ENCODE data around the gene S100A14. TPM values are rescaled to one million over a fixed set of nuclear protein-coding genes. Genes with fewer than 3 reads are reported as not detected.

The S100A14 gene
- total RNA-seq (2021; fragmentation: NEBNext Ultra II Directional; extraction: Animal tissue kit (Norgen Biotek cat#: 25700)) = under 1 TPM in 1 of 6 experiments, not detected in 5; 0.54 TPM
- long read RNA-seq = 0 reads

DNA sequence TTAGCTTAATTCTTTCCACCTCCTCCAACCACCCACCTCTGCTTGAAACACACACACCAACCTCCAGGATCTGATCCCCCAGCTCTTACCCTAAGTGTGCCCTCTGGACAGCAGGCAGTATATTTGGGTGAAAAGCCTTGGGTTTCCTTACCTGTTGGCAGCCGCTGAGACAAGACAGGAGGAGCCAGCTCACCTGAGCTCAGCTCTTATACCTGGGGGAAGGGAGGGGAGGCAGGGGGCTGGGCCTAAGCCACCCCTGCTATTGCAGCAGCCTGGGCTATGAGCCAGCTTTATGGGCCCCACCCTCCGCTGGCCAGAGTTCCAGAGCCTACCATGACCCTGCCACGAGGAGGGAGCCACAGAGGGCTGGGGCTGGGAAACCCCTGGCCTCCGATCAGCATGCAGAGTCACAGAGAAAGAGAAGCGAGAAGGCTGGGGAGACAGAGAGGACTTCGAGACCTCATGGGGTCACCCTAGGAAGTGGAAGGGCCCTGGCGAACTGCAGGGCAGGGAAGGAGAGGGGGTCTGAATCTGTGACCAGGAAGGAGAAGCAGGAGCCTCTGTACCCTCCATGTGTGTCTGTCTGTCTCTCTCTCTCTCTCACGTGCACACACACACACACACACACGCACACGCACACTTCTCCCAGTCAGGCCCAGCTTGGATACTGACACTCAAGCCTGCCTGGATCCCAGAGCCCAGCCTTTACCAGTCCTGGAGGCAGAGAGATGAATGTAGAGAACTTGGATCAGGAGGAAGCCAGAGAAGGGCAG, at the start of gene S100A14:
Gene S100A14, minus strand, starts transcription at position 182 of the 773 bp plus-strand sequence. CDS start 467 bp downstream, outside the sequence.
- Mint-ChIP-seq H3K4me3 (peak within 1 kb of the TSS; percentile 16; the same call in 1 of the 2 replicates), H3K9me3 (no peaks in the 10 kb centered on the region), H3K27me3 (ENCODE audit: insufficient read depth) (peaks cover 3% of the 10 kb centered on the region; the same call in 1 of the 2 replicates), H3K27ac (peak within 1 kb of the TSS; percentile 73), H3K36me3 (ENCODE audit: low read depth) (peaks cover 17% of the 10 kb centered on the region), H3K4me1 (ENCODE audit: low read depth) (peaks cover 49% of the 10 kb centered on the region)
- TF ChIP-seq CTCF (IDR thresholded peaks at IDR 0.05) = no peak
- DNase-seq = no peak

DNA sequence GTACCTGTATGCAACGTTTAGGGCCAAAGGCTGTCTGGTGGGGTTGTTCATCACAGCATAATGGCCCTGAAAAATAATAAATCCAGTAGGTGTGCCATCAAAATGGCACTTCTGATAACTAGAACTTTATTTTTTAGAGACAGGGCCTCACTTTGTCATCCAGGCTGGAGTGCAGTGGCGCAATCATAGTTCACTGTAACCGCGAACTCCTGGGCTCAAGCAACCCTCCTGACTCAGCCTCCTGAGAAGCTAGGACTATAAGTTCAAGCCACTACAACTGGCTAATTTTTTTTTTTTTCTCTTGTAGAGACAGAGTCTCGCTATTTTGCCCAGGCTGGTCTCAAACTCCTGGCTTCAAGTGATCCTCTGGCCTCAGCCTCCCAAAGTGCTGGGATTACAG, 47.1 kb upstream of the S100A14 start:
- Mint-ChIP-seq H3K4me3 (no peak overlapping the region), H3K9me3 (no peaks in the 10 kb centered on the region), H3K4me1 (ENCODE audit: low read depth) (peaks cover 32% of the 10 kb centered on the region), H3K27me3 (ENCODE audit: insufficient read depth) (no peaks in the 10 kb centered on the region; the same call in 1 of the 2 replicates), H3K27ac (peak overlapping the region; percentile 75), H3K36me3 (ENCODE audit: low read depth) (peaks cover 58% of the 10 kb centered on the region)
- no peak for TF ChIP-seq CTCF (IDR thresholded peaks at IDR 0.05)
- peak; percentile 36 for DNase-seq

DNA sequence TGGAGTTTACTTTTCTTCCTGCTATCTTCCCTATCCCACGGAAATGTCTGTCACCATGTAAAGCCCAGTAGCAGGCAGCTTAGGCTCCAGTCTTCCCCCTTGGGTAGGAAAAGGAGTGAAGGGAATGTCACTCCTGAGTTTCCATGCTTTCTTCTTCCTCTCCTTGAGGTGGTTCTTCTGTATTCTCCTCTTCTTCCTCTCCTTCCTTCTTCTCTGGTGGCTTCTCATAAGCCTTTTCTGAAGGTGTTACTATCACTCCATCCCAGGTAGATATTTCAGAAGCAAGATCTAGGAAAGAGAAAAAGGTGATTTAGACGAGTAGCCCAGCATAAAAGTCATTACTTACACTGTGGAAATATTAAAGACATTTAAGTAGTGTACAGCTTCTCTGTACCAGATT, 46.1 kb upstream of the S100A14 start:
- Mint-ChIP-seq H3K4me3 (no peak overlapping the region), H3K27ac (peak overlapping the region; percentile 32), H3K36me3 (ENCODE audit: low read depth) (peaks cover 49% of the 10 kb centered on the region), H3K27me3 (ENCODE audit: insufficient read depth) (no peaks in the 10 kb centered on the region; the same call in 1 of the 2 replicates), H3K4me1 (ENCODE audit: low read depth) (peaks cover 27% of the 10 kb centered on the region), H3K9me3 (no peaks in the 10 kb centered on the region)
- no peak for TF ChIP-seq CTCF (IDR thresholded peaks at IDR 0.05)
- no peak for DNase-seq

DNA sequence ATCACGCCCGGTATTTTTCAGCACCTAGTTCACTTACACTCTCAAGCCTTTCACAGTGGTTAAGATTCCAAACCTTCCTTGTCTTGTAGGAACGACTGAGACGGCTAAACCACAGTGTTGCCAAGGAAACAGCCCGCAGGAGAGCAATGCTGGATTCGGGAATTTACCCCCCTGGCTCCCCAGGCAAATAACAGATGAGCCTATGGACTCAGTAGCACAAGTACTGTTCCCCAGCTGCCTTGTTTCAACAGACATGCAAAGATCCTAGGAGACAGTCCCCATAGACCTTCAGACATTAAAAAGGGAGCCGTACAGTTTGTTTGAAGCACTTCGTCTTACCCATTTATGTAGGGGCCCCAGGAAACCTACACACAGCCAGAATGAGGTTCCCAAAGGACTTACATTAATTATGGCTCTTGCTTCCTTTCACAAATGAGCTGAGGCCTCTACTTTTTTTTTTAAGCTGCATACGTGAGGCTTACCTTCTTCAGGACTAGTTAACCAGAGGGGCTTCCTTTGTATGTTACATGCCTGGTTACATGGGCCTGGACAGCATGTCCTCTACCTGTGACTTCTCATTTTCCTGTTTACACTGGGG, 45.1 kb upstream of the S100A14 start:
- no peak for DNase-seq

GRCh38 chr1:153659656-153660055, 43.5 kb upstream of the S100A14 start:
- peak overlapping the region; percentile 95 for H3K4me3 Mint-ChIP-seq
- peaks cover 21% of the 10 kb centered on the region for H3K4me1 Mint-ChIP-seq (ENCODE audit: low read depth)
- peaks cover 39% of the 10 kb centered on the region for H3K36me3 Mint-ChIP-seq (ENCODE audit: low read depth)
- H3K27ac Mint-ChIP-seq = peak overlapping the region; percentile 82; the same call in 1 of the 2 replicates
- H3K9me3 Mint-ChIP-seq = no peaks in the 10 kb centered on the region
- H3K27me3 Mint-ChIP-seq (ENCODE audit: insufficient read depth) = no peaks in the 10 kb centered on the region; the same call in 1 of the 2 replicates
- no peak for DNase-seq
- no peak for TF ChIP-seq CTCF (IDR thresholded peaks at IDR 0.05)

More for the DNA sequence above, 45.1 kb upstream of the S100A14 start:
- peak overlapping the region; percentile 36; the same call in 1 of the 2 replicates for H3K27ac Mint-ChIP-seq
- H3K4me1 Mint-ChIP-seq (ENCODE audit: low read depth) = peaks cover 27% of the 10 kb centered on the region
- peaks cover 49% of the 10 kb centered on the region for H3K36me3 Mint-ChIP-seq (ENCODE audit: low read depth)
- no peak overlapping the region for H3K4me3 Mint-ChIP-seq
- no peak for TF ChIP-seq CTCF (IDR thresholded peaks at IDR 0.05)
- no peaks in the 10 kb centered on the region for H3K9me3 Mint-ChIP-seq
- H3K27me3 Mint-ChIP-seq (ENCODE audit: insufficient read depth) = no peaks in the 10 kb centered on the region; the same call in 1 of the 2 replicates

All from HFFc6 (cell line).